HFF-Myc (cell line): Measurements from ENCODE around the gene METAP1D.

Experiments
- DNase-seq: peaks from one replicate; pipeline ENCODE4 v3.0.0-alpha.2; 2011; ENCODE audit warnings: low read depth; ENCODE audit errors: extremely low read depth
- H3K4me3 ChIP-seq: replicated peaks from 2 replicates; pipeline ENCODE4 v1.5.1; 2011; ENCODE audit warnings: low read depth, mild to moderate bottlenecking, control low read depth, low read length
- CTCF ChIP-seq: IDR thresholded peaks from 2 replicates; pipeline ENCODE4 v1.5.1; 2012; ENCODE audit warnings: mild to moderate bottlenecking, low read depth, low read length, control low read depth; ENCODE audit errors: missing control alignments

Gene METAP1D

GRCh38 chr2:172101821-172102390 is 102.2 kb downstream of the METAP1D start:
- H3K4me3 ChIP-seq, result peak overlapping the region; percentile 64
- TF ChIP-seq CTCF, result no peak
- no peak for DNase-seq

- DNase-seq, result no peak
- no peak for TF ChIP-seq CTCF
- peak within 1 kb of the TSS; percentile 64 for H3K4me3 ChIP-seq
Observed at GRCh38 chr2:172102391-172103359, 102.9 kb downstream of the METAP1D start, which contains the start of gene DLX2. TSS of gene DLX2 (minus strand) at chr2:172102900. CDS start at chr2:172102538, 362 bp downstream.

- peak overlapping the region; percentile 64 for H3K4me3 ChIP-seq
- no peak for DNase-seq
- TF ChIP-seq CTCF, result peak; percentile 85
Observed at GRCh38 chr2:172103471-172104272, 103.9 kb downstream of the METAP1D start.

- no peak for TF ChIP-seq CTCF
- DNase-seq, result no peak
- H3K4me3 ChIP-seq, result peak overlapping the region; percentile 38
Observed at GRCh38 chr2:172105471-172106107, 105.8 kb downstream of the METAP1D start.

GRCh38 chr2:172106108-172106961 is 106.6 kb downstream of the METAP1D start:
- DNase-seq, result no peak

More at GRCh38 chr2:172106108-172106961, 106.6 kb downstream of the METAP1D start:
- H3K4me3 ChIP-seq, result peak overlapping the region; percentile 38
- peak; percentile 61 for TF ChIP-seq CTCF
